Stimulated activated CD4-positive, alpha-beta T cell treated with anti-CD3 and anti-CD28 coated beads, Interleukin-15, amount 100 ng/mL, for 24 hours (primary cell): ENCODE data around the gene GKN1.

Source experiments
- DNase-seq: peaks from one replicate; pipeline ENCODE4 v3.0.0-alpha.2; 2020

Gene GKN1

GRCh38 chr2:69010437-69011194 is 36.2 kb downstream of the GKN1 start:
- no peak for DNase-seq

DNA sequence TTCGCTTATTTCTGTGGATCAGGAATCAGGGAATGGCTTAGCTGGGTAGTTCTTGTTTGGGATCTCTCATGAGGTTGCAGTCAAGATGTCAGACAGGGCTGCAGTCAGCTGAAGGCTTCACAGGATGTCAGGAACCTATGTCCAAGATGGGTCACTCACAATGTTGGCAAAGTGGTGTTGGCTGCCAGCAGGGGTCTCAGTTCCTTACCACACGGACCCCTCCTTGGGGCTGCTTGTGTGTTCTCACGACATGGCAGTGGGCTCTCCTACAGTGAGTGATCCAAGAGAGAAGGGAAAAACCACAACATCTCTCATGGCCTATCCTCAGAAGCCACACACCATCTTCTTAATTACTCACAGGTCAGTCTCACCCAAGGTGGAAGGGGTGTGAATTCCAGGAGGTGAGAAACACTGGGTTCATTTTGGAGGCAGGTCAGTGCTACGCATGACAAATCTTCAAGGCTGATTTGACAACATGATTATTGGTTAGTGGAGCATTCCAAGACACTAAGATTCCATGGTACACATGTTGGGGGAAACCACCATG is 37.2 kb downstream of the GKN1 start:
- no peak for DNase-seq

DNA sequence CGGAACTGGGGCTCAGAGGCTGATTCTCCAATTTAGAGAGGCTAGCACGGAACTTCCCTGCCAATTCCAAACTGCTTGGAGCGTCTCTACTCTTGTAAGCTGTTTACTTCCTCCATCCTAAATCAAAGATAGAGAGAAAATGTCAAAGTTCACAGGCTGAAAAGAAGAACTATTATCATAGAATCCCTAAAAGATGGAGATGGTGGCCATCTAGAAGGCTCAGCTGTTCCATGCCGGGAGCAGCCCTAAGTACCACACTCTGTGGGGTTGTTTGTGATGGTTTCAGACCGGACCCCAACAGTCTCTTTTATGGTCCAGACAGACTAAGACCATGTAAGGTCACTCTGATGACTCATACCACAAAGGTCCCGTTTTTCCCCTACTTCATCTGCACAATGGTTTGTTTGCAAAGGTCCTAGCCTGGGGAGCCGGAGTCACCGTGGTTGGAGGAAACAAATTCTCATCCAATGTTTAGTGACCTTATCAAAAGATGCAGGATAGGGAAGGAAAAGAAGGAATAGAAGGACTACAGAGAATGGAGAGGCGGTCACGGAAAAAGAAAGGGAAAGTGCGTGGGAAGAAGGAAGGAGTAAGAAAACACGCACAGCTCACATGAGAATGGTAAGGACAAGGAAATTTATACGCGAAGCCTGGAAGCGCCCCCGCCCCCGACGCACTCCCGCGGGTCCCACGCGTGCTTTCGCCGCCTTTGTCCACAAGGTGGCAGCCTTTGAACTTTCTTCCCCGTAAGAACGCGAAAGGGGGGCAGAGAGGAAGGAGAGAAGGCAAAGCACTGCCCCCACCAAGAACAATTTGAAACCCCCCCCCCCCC is 38.1 kb downstream of the GKN1 start:
- DNase-seq: peak; percentile 60

DNA sequence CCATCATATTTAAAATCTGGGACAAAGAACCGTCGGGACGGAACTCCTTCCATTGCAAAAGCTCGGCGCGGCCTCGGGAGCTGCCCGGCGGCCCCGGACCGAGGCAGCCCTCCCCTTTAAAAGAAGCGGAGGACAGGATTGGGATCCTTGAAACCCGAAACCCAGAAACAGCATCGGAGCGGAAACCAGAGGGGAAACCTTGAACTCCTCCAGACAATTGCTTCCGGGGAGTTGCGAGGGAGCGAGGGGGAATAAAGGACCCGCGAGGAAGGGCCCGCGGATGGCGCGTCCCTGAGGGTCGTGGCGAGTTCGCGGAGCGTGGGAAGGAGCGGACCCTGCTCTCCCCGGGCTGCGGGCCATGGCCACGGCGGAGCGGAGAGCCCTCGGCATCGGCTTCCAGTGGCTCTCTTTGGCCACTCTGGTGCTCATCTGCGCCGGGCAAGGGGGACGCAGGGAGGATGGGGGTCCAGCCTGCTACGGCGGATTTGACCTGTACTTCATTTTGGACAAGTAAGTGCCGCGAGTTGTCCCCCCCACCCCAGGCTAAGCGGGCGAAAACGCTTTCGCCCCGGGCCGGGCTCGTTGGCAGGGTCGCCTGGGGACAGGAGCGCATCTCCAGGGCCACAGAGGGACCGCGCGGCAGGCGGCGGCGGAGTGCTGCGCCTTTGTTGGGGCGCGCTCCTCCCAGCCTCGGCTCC is 38.9 kb downstream of the GKN1 start, which contains the start of gene ANTXR1:
TSS of gene ANTXR1 (plus strand) at position 38 of the 698 bp plus-strand sequence. CDS start at position 359, 321 bp downstream.
- peak; percentile 39 for DNase-seq

GRCh38 chr2:69013840-69014821 is 39.7 kb downstream of the GKN1 start:
- peak; percentile 32 for DNase-seq

- DNase-seq: no peak
These were observed 42.6 kb downstream of the GKN1 start for GRCh38 chr2:69017080-69017479.

DNA sequence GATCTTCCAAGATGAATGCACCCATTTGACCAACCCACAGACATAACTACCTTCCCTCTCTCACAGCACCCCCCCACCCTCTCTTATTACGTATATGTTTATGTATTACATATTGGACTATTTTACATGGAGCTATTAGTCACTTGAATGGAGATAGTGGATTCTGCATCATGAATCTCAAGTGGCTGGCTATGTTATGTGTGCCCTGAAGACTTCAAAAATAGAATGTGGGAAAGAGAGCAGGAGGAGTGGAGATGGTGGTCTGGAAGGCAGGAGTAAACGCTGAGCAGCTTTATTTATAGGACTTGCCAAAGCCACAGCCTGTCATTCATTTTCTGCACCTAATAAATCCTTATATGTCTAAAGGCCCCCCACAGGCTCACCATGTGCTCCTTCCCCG is 43.4 kb downstream of the GKN1 start:
- DNase-seq: no peak

GRCh38 chr2:69018678-69019095 is 44.3 kb downstream of the GKN1 start:
- DNase-seq: no peak

DNA sequence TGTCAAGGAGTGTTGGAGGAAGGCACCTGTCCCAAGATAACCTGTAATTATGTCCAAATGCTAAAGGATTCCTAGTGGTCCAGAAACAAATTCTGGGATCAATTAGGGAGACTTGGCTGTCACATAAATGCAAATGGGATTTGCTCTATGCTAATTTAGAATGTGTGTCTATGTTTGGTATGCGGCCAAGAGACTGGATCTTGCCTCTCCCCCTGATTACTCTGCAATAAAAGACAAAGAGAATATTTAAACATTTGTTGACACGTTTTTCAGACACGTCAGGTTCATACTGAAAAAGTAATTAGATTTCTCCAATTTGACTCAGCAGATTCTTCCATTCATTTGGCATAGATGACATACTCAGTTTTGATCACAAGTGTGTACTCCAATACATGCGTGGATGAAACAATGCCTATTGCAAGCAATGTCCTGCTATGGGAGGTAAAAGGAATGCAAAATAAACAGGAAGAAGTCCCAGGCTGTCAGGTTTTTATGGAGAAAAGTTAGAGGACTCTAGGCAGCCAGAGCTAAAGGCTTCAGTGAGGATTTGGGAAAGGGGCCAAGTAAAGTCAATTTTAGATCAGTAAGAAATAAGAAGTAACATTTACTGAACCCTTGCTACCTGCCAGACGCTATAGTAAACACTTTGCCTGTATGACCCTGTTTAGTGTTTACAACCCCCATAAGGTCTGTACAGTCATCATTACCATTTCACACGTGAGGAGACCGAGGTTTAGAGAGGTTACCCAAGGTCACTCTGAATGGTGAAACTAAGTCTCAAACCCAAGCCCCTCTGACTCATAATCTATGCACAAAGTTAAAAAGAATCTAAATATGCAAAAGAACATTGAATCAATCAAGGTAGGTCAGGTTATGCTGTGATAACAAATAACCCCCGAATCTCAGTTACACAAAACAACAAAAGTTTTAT is 46.3 kb downstream of the GKN1 start:
- no peak for DNase-seq

GRCh38 chr2:69021727-69022126 is 47.3 kb downstream of the GKN1 start:
- no peak for DNase-seq

DNA sequence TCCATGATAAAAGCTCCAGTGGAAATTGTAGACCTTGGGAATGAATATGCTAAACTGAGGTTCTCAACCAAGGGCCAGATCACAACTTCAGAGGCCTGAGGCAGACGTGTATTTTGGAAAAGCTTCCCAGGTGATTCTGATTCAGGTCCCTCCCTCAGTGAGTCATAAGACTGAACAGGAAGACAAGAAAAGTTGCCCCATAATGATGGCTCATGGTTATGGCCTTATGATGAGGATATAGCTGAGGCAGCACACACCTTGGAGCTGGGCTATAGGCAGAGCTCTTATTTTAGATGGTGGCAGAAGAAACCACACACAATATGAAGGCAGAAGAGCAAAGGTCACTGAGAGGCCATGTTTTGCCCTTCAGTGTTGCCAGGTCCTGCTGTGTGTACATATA is 48.1 kb downstream of the GKN1 start:
- DNase-seq: no peak

DNA sequence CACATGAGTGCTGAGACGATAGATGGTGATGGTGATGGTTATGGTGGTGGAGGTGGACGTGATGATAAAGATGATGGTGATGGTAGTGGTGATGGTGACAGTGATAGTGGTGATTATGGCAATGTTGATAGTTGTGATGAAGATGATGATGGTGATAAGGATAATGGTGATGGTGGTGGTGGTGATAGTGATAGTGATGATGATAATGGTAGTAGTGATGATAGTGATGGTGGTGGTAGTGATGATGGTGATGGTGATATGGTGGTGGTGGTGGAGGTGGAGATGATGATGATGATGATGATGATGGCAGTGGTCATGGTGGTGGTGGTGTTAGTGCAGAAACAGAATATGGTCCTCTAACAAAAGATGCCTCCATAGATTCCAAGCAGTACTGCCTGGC is 48.8 kb downstream of the GKN1 start:
- no peak for DNase-seq

- DNase-seq: peak; percentile 41
These were observed 51.6 kb downstream of the GKN1 start for GRCh38 chr2:69026026-69026425.

- no peak for DNase-seq
These were observed 52.4 kb downstream of the GKN1 start for GRCh38 chr2:69026691-69027459.
